HG03064 (cell line): ENCODE data around the gene SSC5D.
"Not testable (repeated sequence)": the region's sequence is repeated elsewhere in the genome, so short reads cannot be mapped to it uniquely, and the experiment has no call there.

Source experiments
- ATAC-seq: cut with Tn5 transposase; IDR thresholded peaks from one replicate; pipeline ENCODE4 v1.9.1; 2021; ENCODE audit warnings: low read depth; ENCODE audit not compliant: unreplicated experiment

The SSC5D gene

GRCh38 chr19:55487924-55488687 is at the start of gene SSC5D:
TSS of gene SSC5D (plus strand) at chr19:55488436. CDS start at chr19:55488590, 154 bp downstream.
- no peak for ATAC-seq

- no peak for ATAC-seq
These were observed 49.2 kb upstream of the SSC5D start for GRCh38 chr19:55439052-55439451.

GRCh38 chr19:55440411-55441105 is 47.7 kb upstream of the SSC5D start:
- no peak for ATAC-seq

DNA sequence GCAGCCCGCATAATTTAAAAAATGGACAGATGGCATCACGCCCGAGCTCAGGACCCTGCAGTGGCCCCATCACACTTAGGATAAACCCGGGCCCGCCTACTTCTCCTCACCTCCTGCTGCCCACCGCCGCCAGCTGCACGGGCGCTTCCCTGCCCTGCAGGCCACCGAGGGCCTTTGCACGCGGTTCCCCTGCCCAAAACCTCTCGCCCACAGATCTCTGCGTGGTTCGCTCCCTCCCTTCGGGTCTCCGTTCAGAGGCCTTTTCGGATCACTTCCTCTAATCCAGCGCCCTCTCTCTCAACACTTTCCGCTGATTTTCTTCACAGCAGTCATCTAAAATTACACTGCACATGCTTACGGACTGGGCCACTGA is 46.9 kb upstream of the SSC5D start:
- no peak for ATAC-seq

- no peak for ATAC-seq
These were observed 46.4 kb upstream of the SSC5D start for GRCh38 chr19:55441692-55442321.

GRCh38 chr19:55442372-55442961 is 45.8 kb upstream of the SSC5D start:
- ATAC-seq: no peak

DNA sequence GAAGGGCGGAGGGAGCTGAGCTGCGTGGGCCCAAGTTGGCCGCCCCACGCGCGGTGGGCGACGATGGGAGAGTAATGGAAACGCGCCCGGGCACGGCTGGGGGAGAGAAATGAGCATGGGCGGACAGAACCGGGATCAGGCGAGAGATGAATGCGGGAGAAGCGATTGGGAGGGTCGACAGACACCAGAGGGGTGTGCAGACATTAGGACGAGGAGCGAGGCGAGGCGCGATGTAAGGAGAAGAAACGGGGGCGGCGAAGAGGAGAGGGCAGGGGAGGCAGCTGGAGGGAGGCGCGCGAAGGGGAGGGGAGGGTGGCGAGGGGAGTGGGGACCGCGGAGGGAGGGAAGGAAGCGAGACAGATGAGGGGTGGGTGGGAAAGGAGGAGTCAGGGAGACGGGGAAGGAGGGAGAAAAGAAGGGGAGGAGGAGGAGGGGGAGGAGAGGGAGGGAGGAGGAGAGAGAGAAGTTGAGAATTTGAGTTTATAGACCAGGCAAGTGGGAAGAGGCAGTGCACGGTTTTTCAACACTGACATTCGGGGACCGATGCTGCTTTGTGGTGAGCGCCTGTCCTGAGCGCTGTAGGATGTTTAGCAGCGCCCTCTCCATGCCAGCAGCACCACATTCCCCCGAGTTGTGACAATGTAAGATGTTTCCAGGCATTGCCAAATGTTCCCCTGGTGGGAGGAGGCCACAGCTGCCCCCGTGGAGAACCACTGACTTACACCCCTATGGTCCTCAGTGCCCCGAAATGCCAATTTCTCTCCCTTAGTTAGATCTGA is 45.0 kb upstream of the SSC5D start, which contains the start of gene SHISA7:
SHISA7 (minus strand) TSS at position 256 of the 779 bp plus-strand sequence. CDS start 437 bp downstream, outside the sequence.
- ATAC-seq: no peak

GRCh38 chr19:55443824-55444480 is 44.3 kb upstream of the SSC5D start:
- no peak for ATAC-seq

- no peak for ATAC-seq
These were observed 43.6 kb upstream of the SSC5D start for GRCh38 chr19:55444646-55445045.

DNA sequence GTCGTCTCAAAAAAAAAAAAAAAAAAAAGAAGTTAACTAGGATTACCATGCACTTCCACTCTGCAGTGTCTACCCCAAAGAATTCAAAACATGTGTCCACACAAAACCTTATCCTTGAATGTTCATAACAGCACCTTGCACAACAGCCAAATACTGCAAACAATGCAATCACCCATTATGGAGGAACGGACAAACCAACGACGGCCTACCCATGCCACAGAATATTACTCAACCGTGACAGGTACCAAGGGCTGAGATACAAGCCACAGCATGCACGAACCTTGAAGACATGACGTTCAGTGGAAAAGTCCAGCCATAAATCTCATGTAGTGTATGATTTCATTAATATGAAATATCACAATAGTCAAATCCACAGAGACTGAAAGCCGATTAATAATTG is 42.2 kb upstream of the SSC5D start:
- no peak for ATAC-seq

DNA sequence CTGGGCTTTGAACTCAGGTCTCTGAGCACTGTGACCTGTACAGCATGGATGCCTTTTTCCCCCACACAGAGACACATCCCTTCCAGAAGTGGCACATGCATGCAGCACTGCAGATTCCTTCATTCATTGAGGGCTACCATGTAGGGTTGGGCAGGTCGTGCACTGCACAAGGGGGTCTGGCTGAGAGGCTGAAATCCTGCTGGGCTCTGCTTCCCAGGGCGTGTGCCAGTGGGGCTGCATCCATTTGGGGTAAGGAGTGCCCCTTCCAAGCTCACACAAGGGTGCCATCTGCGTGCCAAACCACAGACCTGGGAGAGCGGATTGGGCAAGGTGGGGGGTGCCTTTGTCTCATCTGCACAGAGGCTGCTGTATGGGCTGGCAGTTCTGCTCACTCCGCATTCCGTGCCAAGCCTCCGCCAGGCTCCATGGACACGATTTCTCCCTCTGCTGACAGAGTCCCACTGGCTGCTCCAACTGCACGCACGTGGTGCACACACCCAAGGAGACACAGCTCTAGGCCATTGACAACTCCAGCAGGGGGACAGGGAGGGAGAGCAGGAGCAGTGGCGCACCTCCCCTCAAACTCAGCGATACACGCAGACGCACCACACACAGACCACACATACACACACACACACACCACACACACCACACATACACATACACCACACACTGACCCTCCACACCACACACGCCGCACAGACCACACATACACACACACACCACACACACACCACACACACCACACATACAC is 40.6 kb upstream of the SSC5D start:
- ATAC-seq: no peak

DNA sequence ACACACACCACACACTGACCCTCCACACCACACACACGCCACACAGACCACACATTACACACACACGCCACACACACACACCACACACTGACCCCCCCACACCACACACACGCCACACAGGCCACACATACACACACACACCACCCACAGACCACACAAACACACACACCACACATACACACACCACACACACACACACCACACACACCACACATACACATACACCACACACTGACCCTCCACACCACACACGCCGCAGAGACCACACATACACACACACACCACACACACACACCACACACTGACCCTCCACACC is 40.1 kb upstream of the SSC5D start:
- ATAC-seq: not testable (repeated sequence)

- no peak for ATAC-seq
These were observed 38.8 kb upstream of the SSC5D start for GRCh38 chr19:55449469-55449868.

DNA sequence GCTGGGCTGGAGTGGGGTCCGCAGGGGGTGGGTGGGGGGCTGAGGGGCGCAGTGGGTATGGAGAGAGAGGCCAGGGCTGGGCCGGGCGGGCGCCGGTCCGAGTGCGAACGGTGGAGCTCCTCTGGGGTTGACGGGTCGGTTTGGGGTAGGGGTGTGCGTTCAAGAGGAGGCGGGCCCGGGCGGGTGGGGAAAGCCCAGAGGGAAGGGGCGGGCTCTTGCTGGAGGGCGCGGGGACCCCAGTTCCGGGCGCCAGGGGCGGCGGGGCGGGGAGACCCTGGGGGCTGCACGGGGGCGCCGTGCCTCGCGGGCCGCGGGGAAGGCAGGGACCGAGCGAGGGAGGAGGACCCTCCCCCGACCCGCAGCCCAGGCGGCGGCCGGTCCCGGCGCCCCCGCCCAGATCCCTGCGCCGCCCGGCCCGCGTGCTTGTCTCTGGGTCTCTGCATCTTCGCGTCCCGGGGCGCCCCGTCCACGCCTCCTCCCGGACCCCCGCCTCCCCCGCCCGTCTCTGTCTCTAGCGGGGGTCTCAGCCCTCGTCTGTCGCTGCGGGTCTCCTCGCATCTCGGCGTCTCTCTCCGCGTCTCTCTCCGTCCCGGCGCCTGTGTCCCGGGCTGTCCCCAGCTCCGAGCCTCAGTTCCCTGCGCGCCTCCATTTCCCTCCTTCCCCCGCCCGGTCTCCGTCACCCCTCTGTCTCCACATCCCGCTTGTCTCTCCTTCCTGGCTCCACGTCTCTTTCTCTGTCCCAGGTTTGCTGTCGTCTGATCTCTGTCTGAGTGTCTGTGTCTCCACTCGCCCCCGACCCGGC is 36.9 kb upstream of the SSC5D start:
- ATAC-seq: no peak

- ATAC-seq: no peak
These were observed 36.1 kb upstream of the SSC5D start for GRCh38 chr19:55451965-55452748.

DNA sequence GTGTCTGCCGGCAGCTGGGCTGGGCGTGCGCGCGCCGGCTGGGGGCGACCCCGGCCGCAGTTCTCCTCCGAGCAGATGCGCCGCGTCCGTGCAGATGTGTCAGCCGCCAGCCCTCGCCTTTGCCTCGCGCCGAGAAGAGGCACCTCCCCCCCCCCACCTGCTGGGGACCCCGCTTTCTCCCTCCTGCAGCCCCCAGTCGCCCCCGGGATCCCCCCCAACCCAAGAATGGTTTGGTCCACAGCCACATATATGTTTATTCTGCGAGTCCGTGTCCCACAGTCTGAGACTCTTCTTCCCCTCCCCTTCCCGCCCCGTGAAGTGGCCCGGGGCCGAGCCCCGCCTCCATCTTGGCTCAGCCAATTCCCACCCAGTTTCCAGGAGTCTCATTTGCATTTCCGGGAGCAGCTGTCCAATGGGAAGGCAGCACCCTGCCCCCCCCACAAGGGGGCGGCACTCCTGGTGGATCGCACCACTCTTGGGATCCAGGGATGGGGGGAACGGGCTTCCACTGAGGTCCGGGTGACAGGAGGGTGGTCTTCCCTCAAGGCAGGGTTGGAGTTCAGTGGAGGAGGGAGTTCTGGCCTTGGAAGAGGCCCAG is 35.4 kb upstream of the SSC5D start:
- ATAC-seq: no peak

- no peak for ATAC-seq
These were observed 34.5 kb upstream of the SSC5D start for GRCh38 chr19:55453511-55454260.
